Activated T-helper 1 cell treated with anti-CD3 and anti-CD28 coated beads, Interleukin-12 subunit alpha, Interleukin-12 subunit beta, Interleukin-2, Interleukin-4 antibody, amounts not matched to agents 30 ng/mL and 10 ng/mL and 1 ng/mL, durations not matched to agents 14 hours and 24 hours and 36 hours (primary cell): Measurements from ENCODE around the gene SRPRB. TPM values are rescaled to one million over a fixed set of nuclear protein-coding genes. Genes with fewer than 3 reads are reported as not detected.
"Not testable (repeated sequence)": the region's sequence is repeated elsewhere in the genome, so short reads cannot be mapped to it uniquely, and the experiment has no call there.

Experiments
- DNase-seq: peaks from one replicate; pipeline ENCODE4 v3.0.0; 2021; ENCODE audit warnings: low spot score
- H3K27ac Mint-ChIP-seq: one replicate; pipeline ENCODE4 v1.8.0; 2021; ENCODE audit warnings: mild to moderate bottlenecking, mixed read lengths
- H3K27me3 Mint-ChIP-seq: one replicate; pipeline ENCODE4 v1.8.0; 2022; ENCODE audit warnings: mild to moderate bottlenecking, moderate library complexity, mixed read lengths; ENCODE audit not compliant: insufficient read depth
- H3K36me3 Mint-ChIP-seq: one replicate; pipeline ENCODE4 v1.8.0; 2021; ENCODE audit warnings: low read depth, mixed read lengths
- H3K4me1 Mint-ChIP-seq: one replicate; pipeline ENCODE4 v1.8.0; 2021; ENCODE audit warnings: low read depth, mixed read lengths
- H3K4me3 Mint-ChIP-seq: one replicate; pipeline ENCODE4 v1.8.0; 2021; ENCODE audit warnings: mild to moderate bottlenecking, moderate library complexity, mixed read lengths
- H3K9me3 Mint-ChIP-seq: one replicate; pipeline ENCODE4 v1.8.0; 2021; ENCODE audit warnings: mixed read lengths
- intact Hi-C: fragments of 100-400 bp; cut with micrococcal nuclease; formaldehyde crosslinking; loops from one replicate; pipeline ENCODE4 v1.15.1; 2024
- total RNA-seq: library from RNA; stranded (reverse); gene quantifications from 2 replicates; pipeline ENCODE4 v1.2.3, GENCODE V29; 2022

SRPRB gene
- total RNA-seq, 1 donor from 2014 or later = 115 TPM

DNA sequence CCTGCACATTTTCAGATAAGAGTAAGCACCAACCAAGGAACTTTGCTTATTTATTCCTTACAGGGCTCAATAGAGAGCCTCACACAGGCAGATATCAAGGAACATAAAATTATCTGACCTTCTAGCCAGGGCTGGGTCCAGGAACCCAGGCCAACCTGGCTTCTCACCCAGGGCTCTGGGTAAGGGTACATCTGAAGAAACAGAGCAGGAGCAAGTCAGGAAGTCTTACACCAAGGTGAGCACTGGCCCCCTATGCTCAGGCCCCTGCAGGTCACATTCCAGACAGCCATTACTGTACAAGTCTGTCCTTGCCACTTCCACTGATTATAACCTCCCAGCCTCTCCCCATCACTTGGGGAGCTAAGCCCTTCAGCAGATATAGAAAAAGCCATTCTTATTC is 40.4 kb upstream of the SRPRB start:
- H3K36me3 Mint-ChIP-seq = no peaks in the 10 kb centered on the region
- intact Hi-C loops = no loop called here
- H3K4me1 Mint-ChIP-seq = no peaks in the 10 kb centered on the region
- H3K27me3 Mint-ChIP-seq = peaks cover 11% of the 10 kb centered on the region
- H3K4me3 Mint-ChIP-seq = no peak overlapping the region
- no peak for DNase-seq
- no peak overlapping the region for H3K27ac Mint-ChIP-seq
- H3K9me3 Mint-ChIP-seq = no peaks in the 10 kb centered on the region

DNA sequence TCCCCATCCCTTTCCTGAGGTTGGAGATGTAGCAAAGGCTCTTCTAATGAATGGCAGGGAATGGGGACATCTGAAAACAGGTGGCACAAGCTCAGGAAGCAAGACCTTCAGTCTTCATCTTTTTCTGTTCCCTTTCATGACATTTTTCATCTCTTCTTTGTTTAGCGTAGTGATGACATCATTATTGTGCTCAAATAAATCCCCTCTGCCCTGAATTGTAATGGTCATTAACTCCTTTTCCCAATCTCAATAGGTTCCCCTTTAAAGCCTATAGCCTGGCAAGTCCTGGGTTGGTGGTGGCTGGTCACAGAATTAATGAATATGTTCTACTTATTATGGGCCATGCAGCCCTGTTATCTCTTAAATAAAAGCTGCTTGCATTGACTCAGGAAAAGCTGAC is 38.0 kb upstream of the SRPRB start:
- H3K9me3 Mint-ChIP-seq = no peaks in the 10 kb centered on the region
- no peak for DNase-seq
- intact Hi-C loops = no loop called here
- no peak overlapping the region for H3K27ac Mint-ChIP-seq
- no peaks in the 10 kb centered on the region for H3K36me3 Mint-ChIP-seq
- peaks cover 7% of the 10 kb centered on the region for H3K27me3 Mint-ChIP-seq
- H3K4me3 Mint-ChIP-seq = no peak overlapping the region
- no peaks in the 10 kb centered on the region for H3K4me1 Mint-ChIP-seq

DNA sequence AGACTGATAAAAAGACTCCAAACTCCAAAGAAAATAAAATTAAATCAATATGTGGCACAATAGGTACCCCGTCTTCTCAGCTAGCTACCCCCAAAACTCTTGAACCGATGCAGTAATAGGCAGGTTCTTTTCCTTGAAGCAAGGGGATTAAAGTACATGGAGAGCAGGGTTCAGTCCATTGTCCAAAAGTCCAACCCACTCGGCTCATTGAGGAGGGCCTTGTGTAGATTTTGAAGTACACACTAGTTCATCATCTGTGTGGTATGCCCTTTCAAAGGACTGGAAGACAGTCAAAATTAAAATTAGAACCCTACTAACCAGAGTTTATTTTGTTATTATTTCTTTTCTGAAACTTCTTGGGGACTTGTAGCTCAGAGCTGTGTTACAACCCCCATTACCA is 36.1 kb upstream of the SRPRB start:
- intact Hi-C loops = no loop called here
- H3K9me3 Mint-ChIP-seq = no peaks in the 10 kb centered on the region

DNA sequence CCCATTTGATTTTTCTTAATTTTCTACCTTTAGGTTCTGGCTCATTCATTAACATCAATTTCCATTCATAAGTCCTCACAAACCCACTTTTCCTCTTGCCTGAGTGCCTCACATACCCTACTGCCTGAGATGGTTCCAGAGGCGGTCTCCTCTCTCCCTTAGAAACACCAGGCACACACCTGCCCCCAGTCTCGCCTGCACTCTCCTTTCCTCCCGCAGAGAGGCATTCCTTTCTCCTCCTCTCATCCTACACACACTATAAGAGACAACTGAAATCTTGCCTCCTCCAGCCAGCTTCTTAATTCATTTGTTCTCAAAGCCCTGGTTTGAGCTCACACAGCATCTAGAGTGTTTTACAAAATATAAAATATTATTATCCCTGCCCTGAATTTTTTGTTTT is 31.9 kb upstream of the SRPRB start:
- Mint-ChIP-seq H3K4me1 (no peaks in the 10 kb centered on the region), H3K9me3 (no peaks in the 10 kb centered on the region), H3K27ac (no peak overlapping the region), H3K36me3 (no peaks in the 10 kb centered on the region), H3K4me3 (no peak overlapping the region), H3K27me3 (no peaks in the 10 kb centered on the region)
- DNase-seq = no peak
- intact Hi-C loops = no loop called here

More for the DNA sequence above, 36.1 kb upstream of the SRPRB start:
- DNase-seq = no peak
- Mint-ChIP-seq H3K4me1 (no peaks in the 10 kb centered on the region), H3K4me3 (no peak overlapping the region), H3K36me3 (no peaks in the 10 kb centered on the region), H3K27me3 (peaks cover 7% of the 10 kb centered on the region), H3K27ac (no peak overlapping the region)

DNA sequence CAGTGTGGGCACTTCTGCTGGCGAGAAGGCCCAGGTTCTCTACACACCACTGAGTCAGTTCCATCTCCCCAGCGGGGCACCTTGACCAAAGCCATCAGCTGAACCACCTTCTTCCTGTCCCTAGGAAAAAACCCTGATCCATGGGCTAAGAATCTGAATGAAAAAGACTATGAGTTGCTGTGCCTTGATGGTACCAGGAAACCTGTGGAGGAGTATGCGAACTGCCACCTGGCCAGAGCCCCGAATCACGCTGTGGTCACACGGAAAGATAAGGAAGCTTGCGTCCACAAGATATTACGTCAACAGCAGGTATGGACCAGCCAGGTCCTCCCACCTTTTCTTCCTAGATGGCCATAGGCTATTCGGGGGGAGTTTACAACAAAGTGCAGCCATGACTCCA is 30.3 kb upstream of the SRPRB start:
- Mint-ChIP-seq H3K4me1 (no peaks in the 10 kb centered on the region), H3K27ac (no peak overlapping the region), H3K27me3 (no peaks in the 10 kb centered on the region), H3K9me3 (no peaks in the 10 kb centered on the region), H3K36me3 (no peaks in the 10 kb centered on the region), H3K4me3 (no peak overlapping the region)
- intact Hi-C loops = no loop called here
- DNase-seq = no peak

DNA sequence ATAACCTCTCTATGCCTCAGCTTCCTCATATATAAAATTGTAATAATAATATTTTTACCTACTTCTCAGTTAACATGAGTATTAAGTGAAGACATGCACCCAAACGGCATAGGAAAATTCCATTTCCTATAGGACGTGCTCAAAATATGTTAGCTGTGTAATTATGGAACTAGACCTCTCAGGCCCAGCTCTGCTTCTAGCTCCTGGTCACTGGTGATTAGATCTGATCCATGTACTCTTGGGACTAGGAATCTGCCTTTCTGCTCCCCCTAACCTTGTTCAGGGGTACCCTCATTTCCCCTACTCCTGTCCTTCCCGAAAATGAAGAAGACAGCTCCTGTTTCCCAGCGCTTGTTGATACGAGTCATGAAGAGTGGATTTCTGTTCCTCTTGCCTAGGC is 29.8 kb upstream of the SRPRB start:
- H3K27ac Mint-ChIP-seq = no peak overlapping the region
- intact Hi-C loops = no loop called here

DNA sequence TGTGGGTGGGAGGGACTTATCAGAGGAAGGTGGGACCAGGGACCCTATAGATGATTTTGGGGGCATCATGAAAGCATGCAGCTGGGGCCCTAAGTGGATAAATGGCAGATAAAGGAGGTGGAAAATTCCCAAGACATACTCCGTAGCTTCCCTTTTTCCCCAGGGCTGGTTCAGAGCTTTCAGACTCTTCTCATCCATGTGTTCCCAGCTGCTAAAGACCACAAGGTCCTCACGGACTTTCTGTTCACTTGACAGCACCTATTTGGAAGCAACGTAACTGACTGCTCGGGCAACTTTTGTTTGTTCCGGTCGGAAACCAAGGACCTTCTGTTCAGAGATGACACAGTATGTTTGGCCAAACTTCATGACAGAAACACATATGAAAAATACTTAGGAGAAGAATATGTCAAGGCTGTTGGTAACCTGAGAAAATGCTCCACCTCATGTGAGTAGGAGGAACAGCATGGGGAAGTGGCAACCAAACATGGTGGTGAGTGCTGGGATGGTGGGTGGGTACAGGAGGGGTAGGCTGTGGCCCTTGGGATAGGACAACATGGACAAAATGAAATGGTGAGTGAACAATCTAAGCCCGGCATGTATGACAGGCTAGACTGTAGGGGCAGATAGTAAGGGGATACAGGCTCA is 28.7 kb upstream of the SRPRB start:
- no peaks in the 10 kb centered on the region for H3K36me3 Mint-ChIP-seq
- H3K9me3 Mint-ChIP-seq = no peaks in the 10 kb centered on the region
- H3K27ac Mint-ChIP-seq = no peak overlapping the region
- no peaks in the 10 kb centered on the region for H3K4me1 Mint-ChIP-seq
- peaks cover 2% of the 10 kb centered on the region for H3K27me3 Mint-ChIP-seq
- no peak for DNase-seq
- intact Hi-C loops = no loop called here
- no peak overlapping the region for H3K4me3 Mint-ChIP-seq

More for the DNA sequence above, 29.8 kb upstream of the SRPRB start:
- Mint-ChIP-seq H3K27me3 (no peaks in the 10 kb centered on the region), H3K4me3 (no peak overlapping the region), H3K9me3 (no peaks in the 10 kb centered on the region), H3K4me1 (no peaks in the 10 kb centered on the region), H3K36me3 (no peaks in the 10 kb centered on the region)
- DNase-seq = no peak

DNA sequence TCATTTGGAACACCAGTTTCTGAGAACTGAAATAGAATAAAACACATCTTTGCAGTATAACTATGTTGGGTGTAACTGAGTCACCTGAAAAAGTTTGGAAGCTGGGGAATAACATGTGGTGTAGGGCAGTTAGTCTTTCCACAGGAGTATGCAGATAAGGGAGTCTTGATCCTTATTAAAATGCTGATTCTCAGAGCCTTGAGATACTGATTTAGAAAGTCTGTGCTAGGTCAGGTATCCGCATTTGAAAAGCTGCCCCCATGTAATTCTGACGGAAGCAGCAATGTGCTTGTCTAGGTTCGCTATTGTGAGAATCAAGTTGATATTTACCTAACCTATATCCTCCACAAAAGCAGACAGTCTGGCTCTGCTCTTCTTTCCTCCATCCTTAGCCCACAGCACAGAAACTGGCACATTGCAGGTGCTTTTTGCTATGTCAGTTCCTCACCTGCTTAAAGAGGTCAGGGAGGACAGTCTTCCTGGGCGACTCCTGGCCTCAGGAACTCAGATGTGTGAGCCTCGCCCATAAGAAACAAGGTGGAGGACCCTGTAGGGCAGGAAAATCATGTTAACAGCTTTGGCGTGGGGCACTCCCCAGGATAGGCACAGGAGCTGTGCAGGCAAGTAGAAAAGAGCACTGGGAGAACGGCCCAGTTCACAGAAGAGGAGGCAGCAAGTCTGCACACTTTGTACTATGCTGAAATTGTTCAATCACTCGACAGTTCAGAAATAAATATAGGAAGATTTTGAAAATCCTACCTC is 27.6 kb upstream of the SRPRB start:
- peaks cover 5% of the 10 kb centered on the region for H3K27me3 Mint-ChIP-seq
- DNase-seq = no peak
- H3K27ac Mint-ChIP-seq = no peak overlapping the region
- intact Hi-C loops = no loop called here
- H3K4me1 Mint-ChIP-seq = no peaks in the 10 kb centered on the region
- H3K36me3 Mint-ChIP-seq = no peaks in the 10 kb centered on the region
- no peak overlapping the region for H3K4me3 Mint-ChIP-seq
- H3K9me3 Mint-ChIP-seq = no peaks in the 10 kb centered on the region

DNA sequence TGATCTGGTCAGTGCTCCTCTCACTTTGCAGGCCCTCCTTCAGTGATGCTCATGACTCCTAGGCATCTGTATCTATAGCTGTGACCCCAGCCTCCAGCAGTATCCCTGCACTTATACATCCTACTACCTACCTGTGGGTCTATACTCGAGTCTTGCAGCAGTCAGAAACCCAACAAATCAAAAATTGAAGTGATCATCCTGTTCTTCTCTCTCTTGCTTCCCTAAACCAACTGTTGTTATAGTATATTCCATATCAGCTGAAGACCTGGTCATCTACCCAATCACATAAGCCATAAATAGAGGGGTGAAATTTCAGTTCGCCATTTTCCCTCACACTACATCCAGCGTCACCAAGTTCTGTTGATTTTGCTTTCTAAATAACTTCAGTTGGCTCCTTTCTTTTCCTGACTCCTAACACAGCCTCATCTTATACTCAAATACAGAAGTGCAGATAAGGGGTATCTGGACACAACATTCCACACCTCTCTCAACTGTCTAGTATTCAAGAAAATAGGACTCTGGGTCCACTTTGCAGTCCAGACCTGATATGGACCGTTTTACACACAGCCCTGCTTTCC is 25.9 kb upstream of the SRPRB start:
- Mint-ChIP-seq H3K4me3 (no peak overlapping the region), H3K27me3 (peaks cover 6% of the 10 kb centered on the region), H3K36me3 (no peaks in the 10 kb centered on the region), H3K4me1 (no peaks in the 10 kb centered on the region), H3K27ac (no peak overlapping the region), H3K9me3 (no peaks in the 10 kb centered on the region)
- DNase-seq = no peak
- intact Hi-C loops = no loop called here

DNA sequence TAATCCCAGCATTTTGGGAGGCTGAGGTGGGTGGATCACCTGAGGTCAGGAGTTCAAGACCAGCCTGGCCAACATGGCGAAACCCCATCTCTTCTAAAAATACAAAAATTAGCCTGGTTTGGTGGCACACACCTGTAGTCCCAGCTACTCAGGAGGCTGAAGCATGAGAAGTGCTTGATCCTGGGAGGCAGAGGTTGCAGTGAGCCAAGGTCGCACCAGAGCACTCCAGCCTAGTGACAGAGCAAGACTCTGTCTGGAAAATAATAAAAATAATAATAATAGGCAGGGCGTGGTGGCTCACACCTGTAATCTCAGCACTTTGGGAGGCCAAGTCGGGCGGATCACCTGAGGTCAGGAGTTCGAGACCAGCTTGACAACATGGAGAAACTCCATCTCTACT is 24.9 kb upstream of the SRPRB start:
- H3K36me3 Mint-ChIP-seq, DNase-seq, H3K4me3 Mint-ChIP-seq, intact Hi-C loops, H3K27ac Mint-ChIP-seq, H3K27me3 Mint-ChIP-seq, H3K4me1 Mint-ChIP-seq, H3K9me3 Mint-ChIP-seq: not testable (repeated sequence)

DNA sequence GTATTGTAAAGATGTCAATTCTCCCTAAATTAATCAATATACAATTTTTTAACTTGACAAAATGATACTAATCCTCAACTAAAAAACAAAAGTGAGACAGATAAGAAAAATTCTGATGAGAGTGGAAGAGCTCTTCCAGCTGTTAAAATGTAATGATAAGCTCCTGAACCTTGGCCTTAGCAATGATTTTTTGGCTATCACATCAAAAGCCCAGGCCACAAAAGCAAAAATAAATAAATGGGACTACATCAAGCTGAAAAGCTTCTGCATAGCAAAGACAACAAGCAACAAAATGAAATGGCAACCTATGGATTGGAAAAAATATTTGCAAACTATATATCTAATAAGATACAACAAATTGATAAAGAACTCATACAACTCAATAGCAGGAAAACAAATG is 24.0 kb upstream of the SRPRB start:
- H3K27me3 Mint-ChIP-seq = peaks cover 11% of the 10 kb centered on the region
- no peak overlapping the region for H3K4me3 Mint-ChIP-seq
- DNase-seq = no peak
- intact Hi-C loops = no loop called here
- H3K9me3 Mint-ChIP-seq = no peaks in the 10 kb centered on the region
- H3K27ac Mint-ChIP-seq = no peak overlapping the region
- no peaks in the 10 kb centered on the region for H3K4me1 Mint-ChIP-seq
- no peaks in the 10 kb centered on the region for H3K36me3 Mint-ChIP-seq

DNA sequence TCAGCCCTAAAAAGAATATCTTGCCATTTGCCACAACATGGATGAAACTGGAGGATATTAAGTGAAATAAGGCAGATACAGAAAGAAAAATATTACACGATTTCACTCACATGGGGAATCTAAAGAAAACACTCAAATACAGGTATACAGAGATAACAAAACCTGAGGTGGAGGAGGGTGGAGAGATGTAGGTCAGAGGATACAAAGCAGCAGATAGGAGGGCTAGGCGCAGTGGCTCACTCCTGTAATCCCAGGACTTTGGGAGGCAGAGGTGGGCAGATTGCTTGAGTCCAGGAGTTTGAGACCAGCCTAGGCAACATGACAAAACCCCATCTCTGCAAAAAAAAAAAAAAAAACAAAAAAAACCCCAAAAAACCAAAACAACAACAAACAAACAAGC is 23.2 kb upstream of the SRPRB start:
- H3K27ac Mint-ChIP-seq = no peak overlapping the region
- no peak overlapping the region for H3K4me3 Mint-ChIP-seq
- no peaks in the 10 kb centered on the region for H3K4me1 Mint-ChIP-seq
- DNase-seq = no peak
- intact Hi-C loops = no loop called here
- H3K27me3 Mint-ChIP-seq = peaks cover 11% of the 10 kb centered on the region
- H3K9me3 Mint-ChIP-seq = no peaks in the 10 kb centered on the region
- H3K36me3 Mint-ChIP-seq = no peaks in the 10 kb centered on the region

DNA sequence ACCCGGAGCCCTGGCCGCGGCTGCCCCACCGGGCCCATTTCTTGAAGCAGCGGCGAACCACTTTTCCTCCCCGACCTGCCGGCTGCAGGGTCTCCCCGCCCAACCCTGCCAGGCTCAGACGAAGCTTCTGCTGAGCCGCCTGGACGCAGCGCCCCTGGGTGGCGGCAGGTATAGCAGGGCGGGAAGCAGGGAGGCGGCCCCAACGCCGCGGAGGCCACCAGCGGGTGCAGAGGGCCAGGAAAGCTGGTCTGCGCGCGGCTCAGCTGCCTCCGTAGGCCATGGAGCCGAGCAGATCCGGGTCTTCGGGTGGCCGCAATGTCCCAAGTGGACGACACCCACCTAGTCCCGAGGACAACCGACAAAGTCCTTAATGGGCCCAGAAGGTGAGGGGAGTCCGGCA is 21.9 kb upstream of the SRPRB start:
- intact Hi-C loops = no loop called here
- H3K9me3 Mint-ChIP-seq = no peaks in the 10 kb centered on the region
- H3K27me3 Mint-ChIP-seq = peaks cover 11% of the 10 kb centered on the region
- no peaks in the 10 kb centered on the region for H3K4me1 Mint-ChIP-seq
- H3K27ac Mint-ChIP-seq = no peak overlapping the region
- no peaks in the 10 kb centered on the region for H3K36me3 Mint-ChIP-seq
- DNase-seq = no peak
- H3K4me3 Mint-ChIP-seq = no peak overlapping the region
